ENCODE results near the gene IL11. TPM values are rescaled to one million over a fixed set of nuclear protein-coding genes. Genes with fewer than 3 reads are reported as not detected.

IL11 gene
- total RNA-seq, 1 donor: 0.36 TPM

- no peaks in the 10 kb centered on the region for H3K27me3 ChIP-seq (ENCODE audit: insufficient read depth, low read length)
- H3K27ac ChIP-seq (ENCODE audit: low read depth, low read length): peak overlapping the region; percentile 28
- peak; percentile 100 for DNase-seq (ENCODE audit: insufficient read length, low spot score, missing footprints)
- H3K4me1 ChIP-seq (ENCODE audit: insufficient read depth, low read length): peaks cover 15% of the 10 kb centered on the region
- H4K20me1 ChIP-seq (ENCODE audit: insufficient read depth, low read length): no peaks in the 10 kb centered on the region
- H3K79me2 ChIP-seq (ENCODE audit: insufficient read depth, low read length): no peaks in the 10 kb centered on the region
- peak overlapping the region; percentile 69 for H3K4me3 ChIP-seq (ENCODE audit: insufficient read depth, low read length)
- peak overlapping the region; percentile 15 for H2AFZ ChIP-seq (ENCODE audit: low read length)
- H3K9me3 ChIP-seq (ENCODE audit: low read depth, low read length): no peaks in the 10 kb centered on the region
- H3K36me3 ChIP-seq (ENCODE audit: insufficient read depth, low read length): peaks cover 6% of the 10 kb centered on the region
- peak overlapping the region; percentile 67 for H3K4me2 ChIP-seq (ENCODE audit: insufficient read depth, low read length)
- no peak for TF ChIP-seq CTCF (IDR thresholded peaks at IDR 0.05; ENCODE audit: extremely low read depth, low read depth, low read length)
These were observed 1.3 kb downstream of the IL11 start for GRCh38 chr19:55368701-55369563.

GRCh38 chr19:55368106-55368505 lies 2.2 kb downstream of the IL11 start:
- no peaks in the 10 kb centered on the region for H3K79me2 ChIP-seq (ENCODE audit: insufficient read depth, low read length)
- no peak for DNase-seq (ENCODE audit: insufficient read length, low spot score, missing footprints)
- no peaks in the 10 kb centered on the region for H3K27me3 ChIP-seq (ENCODE audit: insufficient read depth, low read length)
- H3K36me3 ChIP-seq (ENCODE audit: insufficient read depth, low read length): peaks cover 6% of the 10 kb centered on the region
- H3K4me3 ChIP-seq (ENCODE audit: insufficient read depth, low read length): no peak overlapping the region
- no peaks in the 10 kb centered on the region for H4K20me1 ChIP-seq (ENCODE audit: insufficient read depth, low read length)
- peaks cover 15% of the 10 kb centered on the region for H3K4me1 ChIP-seq (ENCODE audit: insufficient read depth, low read length)
- no peaks in the 10 kb centered on the region for H3K9me3 ChIP-seq (ENCODE audit: low read depth, low read length)
- no peak overlapping the region for H2AFZ ChIP-seq (ENCODE audit: low read length)
- no peak overlapping the region for H3K4me2 ChIP-seq (ENCODE audit: insufficient read depth, low read length)
- TF ChIP-seq CTCF (IDR thresholded peaks at IDR 0.05; ENCODE audit: extremely low read depth, low read depth, low read length): no peak
- no peak overlapping the region for H3K27ac ChIP-seq (ENCODE audit: low read depth, low read length)

GRCh38 chr19:55366790-55367189 lies 3.5 kb downstream of the IL11 start:
- Histone ChIP-seq H3K27me3 (ENCODE audit: insufficient read depth, low read length) (no peaks in the 10 kb centered on the region), H3K4me2 (ENCODE audit: insufficient read depth, low read length) (no peak overlapping the region), H3K4me3 (ENCODE audit: insufficient read depth, low read length) (no peak overlapping the region), H3K27ac (ENCODE audit: low read depth, low read length) (no peak overlapping the region), H2AFZ (ENCODE audit: low read length) (no peak overlapping the region), H3K9me3 (ENCODE audit: low read depth, low read length) (no peaks in the 10 kb centered on the region), H3K79me2 (ENCODE audit: insufficient read depth, low read length) (no peaks in the 10 kb centered on the region), H3K36me3 (ENCODE audit: insufficient read depth, low read length) (peaks cover 6% of the 10 kb centered on the region), H4K20me1 (ENCODE audit: insufficient read depth, low read length) (no peaks in the 10 kb centered on the region), H3K4me1 (ENCODE audit: insufficient read depth, low read length) (peaks cover 11% of the 10 kb centered on the region)
- TF ChIP-seq CTCF (IDR thresholded peaks at IDR 0.05; ENCODE audit: extremely low read depth, low read depth, low read length): no peak
- DNase-seq (ENCODE audit: insufficient read length, low spot score, missing footprints): no peak

- no peaks in the 10 kb centered on the region for H3K79me2 ChIP-seq (ENCODE audit: insufficient read depth, low read length)
- H3K27ac ChIP-seq (ENCODE audit: low read depth, low read length): no peak overlapping the region
- peaks cover 6% of the 10 kb centered on the region for H3K36me3 ChIP-seq (ENCODE audit: insufficient read depth, low read length)
- no peaks in the 10 kb centered on the region for H4K20me1 ChIP-seq (ENCODE audit: insufficient read depth, low read length)
- H3K4me3 ChIP-seq (ENCODE audit: insufficient read depth, low read length): no peak overlapping the region
- H3K4me2 ChIP-seq (ENCODE audit: insufficient read depth, low read length): no peak overlapping the region
- no peak for DNase-seq (ENCODE audit: insufficient read length, low spot score, missing footprints)
- H2AFZ ChIP-seq (ENCODE audit: low read length): no peak overlapping the region
- TF ChIP-seq CTCF (IDR thresholded peaks at IDR 0.05; ENCODE audit: extremely low read depth, low read depth, low read length): no peak
- H3K27me3 ChIP-seq (ENCODE audit: insufficient read depth, low read length): no peaks in the 10 kb centered on the region
- no peaks in the 10 kb centered on the region for H3K9me3 ChIP-seq (ENCODE audit: low read depth, low read length)
- H3K4me1 ChIP-seq (ENCODE audit: insufficient read depth, low read length): peaks cover 9% of the 10 kb centered on the region
These were observed 4.3 kb downstream of the IL11 start for GRCh38 chr19:55365964-55366363.
